Hematopoietic multipotent progenitor cell treated with erythropoietin and hydrocortisone succinate and interleukin-3 and kit ligand, for 15 days (in vitro differentiated cells): Measurements from ENCODE around the gene AUTS2.

ENCODE experiments used
- DNase-seq: peaks from one replicate; pipeline ENCODE4 v3.0.0-alpha.2; 2015; ENCODE audit warnings: low spot score

AUTS2 gene

GRCh38 chr7:69893906-69894305 is 295.6 kb downstream of the AUTS2 start:
- peak; percentile 20 for DNase-seq

- no peak for DNase-seq
Observed at GRCh38 chr7:69895446-69895845, 297.2 kb downstream of the AUTS2 start.

- no peak for DNase-seq
Observed at GRCh38 chr7:69896121-69896520, 297.8 kb downstream of the AUTS2 start.

GRCh38 chr7:69898189-69898588 is 299.9 kb downstream of the AUTS2 start:
- DNase-seq = no peak

- DNase-seq = no peak
Observed at GRCh38 chr7:69903410-69903809, 305.1 kb downstream of the AUTS2 start.

GRCh38 chr7:69906283-69906995 is 308.2 kb downstream of the AUTS2 start:
- DNase-seq = no peak

GRCh38 chr7:69907720-69908119 is 309.4 kb downstream of the AUTS2 start:
- no peak for DNase-seq

- no peak for DNase-seq
Observed at GRCh38 chr7:69908454-69908853, 310.2 kb downstream of the AUTS2 start.

GRCh38 chr7:69910150-69910549 is 311.9 kb downstream of the AUTS2 start:
- no peak for DNase-seq

GRCh38 chr7:69911337-69911736 is 313.1 kb downstream of the AUTS2 start:
- no peak for DNase-seq

- DNase-seq = no peak
Observed at GRCh38 chr7:69912141-69912540, 313.9 kb downstream of the AUTS2 start.

GRCh38 chr7:69912846-69913245 is 314.6 kb downstream of the AUTS2 start:
- no peak for DNase-seq

- DNase-seq = no peak
Observed at GRCh38 chr7:69919426-69920111, 321.3 kb downstream of the AUTS2 start.

GRCh38 chr7:69920797-69921196 is 322.5 kb downstream of the AUTS2 start:
- DNase-seq = no peak

GRCh38 chr7:69922026-69922803 is 323.9 kb downstream of the AUTS2 start:
- DNase-seq = no peak

- no peak for DNase-seq
Observed at GRCh38 chr7:69927461-69927860, 329.2 kb downstream of the AUTS2 start.

GRCh38 chr7:69928621-69929020 is 330.3 kb downstream of the AUTS2 start:
- DNase-seq = no peak

- no peak for DNase-seq
Observed at GRCh38 chr7:69929622-69930021, 331.3 kb downstream of the AUTS2 start.

- DNase-seq = peak; percentile 4
Observed at GRCh38 chr7:69932034-69932628, 333.9 kb downstream of the AUTS2 start.

- no peak for DNase-seq
Observed at GRCh38 chr7:69934144-69934903, 336.0 kb downstream of the AUTS2 start.

- DNase-seq = no peak
Observed at GRCh38 chr7:69935107-69935506, 336.8 kb downstream of the AUTS2 start.

GRCh38 chr7:69937097-69937496 is 338.8 kb downstream of the AUTS2 start:
- no peak for DNase-seq
